Skin epidermis (tissue), 12 donors: Measurements from ENCODE around the gene SRGAP2.
"Not testable (repeated sequence)": the region's sequence is repeated elsewhere in the genome, so short reads cannot be mapped to it uniquely, and the experiment has no call there.

Experiments used
- H3K27ac ChIP-seq, 21 experiments: fragments of 200-600 bp; sonication (generic) in 11 of 21; one replicate each; pipeline ENCODE4 v1.5.0; 2020; ENCODE audit warnings: mild to moderate bottlenecking in 3 of 21, inconsistent platforms in 2 of 21, moderate library complexity in 2 of 21
- H3K4me3 ChIP-seq, 7 experiments: fragments of 200-600 bp; sonication (generic) in 2 of 7; one replicate each; pipeline ENCODE4 v1.5.0; 2020; ENCODE audit warnings: inconsistent platforms in 2 of 7, mild to moderate bottlenecking in 2 of 7, moderate library complexity in 1 of 7

SRGAP2 gene

DNA sequence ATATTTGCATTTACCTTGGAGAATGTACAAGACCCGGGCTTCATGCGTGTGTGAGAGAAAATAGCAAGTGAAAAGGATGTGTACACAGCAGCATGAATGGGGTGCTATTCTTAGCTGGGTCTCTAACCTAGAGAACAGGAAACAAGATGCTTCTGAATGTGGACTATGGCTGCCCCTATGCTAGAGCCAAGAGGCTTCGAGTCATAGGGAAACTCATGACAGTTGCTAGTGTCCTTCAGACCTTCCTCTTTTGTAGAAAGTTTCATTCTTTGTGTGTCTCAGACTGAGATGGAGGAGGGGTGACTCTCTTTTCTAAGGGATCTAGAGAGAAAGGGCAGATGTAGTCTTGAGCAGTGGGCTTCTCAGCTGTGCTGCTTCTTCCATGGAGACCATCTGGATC, 40.0 kb downstream of the SRGAP2 start:
- H3K4me3 ChIP-seq, H3K27ac ChIP-seq: not testable (repeated sequence)

DNA sequence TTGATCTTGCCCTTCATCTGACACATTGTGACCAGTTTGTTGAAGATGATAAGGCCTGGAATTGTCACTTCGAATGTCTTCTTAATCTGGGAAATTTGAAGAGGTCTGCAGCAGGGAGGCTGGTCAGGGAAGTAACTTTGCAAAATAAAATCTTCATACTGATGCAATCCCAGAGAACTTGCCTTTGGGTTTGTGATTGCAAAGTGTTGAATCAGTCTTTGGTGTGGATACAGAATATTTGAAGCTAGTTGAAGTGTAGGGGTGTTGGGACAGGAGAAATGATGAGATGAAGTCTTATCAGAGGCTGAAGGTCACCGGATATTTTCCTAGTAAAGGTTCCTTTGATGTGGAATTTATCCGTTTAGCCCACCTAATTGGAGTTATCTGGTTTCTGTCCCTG, 42.1 kb downstream of the SRGAP2 start:
- not testable (repeated sequence) for H3K4me3 ChIP-seq, H3K27ac ChIP-seq

GRCh38 chr1:206246129-206246886, 43.0 kb downstream of the SRGAP2 start:
- not testable (repeated sequence) for H3K27ac ChIP-seq

GRCh38 chr1:206250953-206251681, 47.8 kb downstream of the SRGAP2 start:
- not testable (repeated sequence) for H3K27ac ChIP-seq, H3K4me3 ChIP-seq

More at GRCh38 chr1:206246129-206246886, 43.0 kb downstream of the SRGAP2 start:
- H3K4me3 ChIP-seq: not testable (repeated sequence)

- not testable (repeated sequence) for H3K4me3 ChIP-seq, H3K27ac ChIP-seq
These were observed 49.5 kb downstream of the SRGAP2 start for GRCh38 chr1:206252680-206253335.
